HepG2 (cell line): Measurements from ENCODE around the gene CDK5RAP2. TPM values are rescaled to one million over a fixed set of nuclear protein-coding genes. Genes with fewer than 3 reads are reported as not detected.

Experiments used
- BRCA1 ChIP-seq: sonication (generic); formaldehyde crosslinking; IDR thresholded peaks from 2 replicates; pipeline ENCODE4 v1.4.0; 2020; ENCODE audit warnings: missing genetic modification reagents
- CEBPB ChIP-seq: IDR thresholded peaks from 2 replicates; pipeline ENCODE4 v1.6.1; 2011; ENCODE audit warnings: low read depth, low read length, improper control_type of control experiment, borderline replicate concordance
- CHD4 ChIP-seq: fragments of 200-600 bp; sonication (generic); IDR thresholded peaks from 2 replicates; pipeline ENCODE4 v1.7.0; 2017; ENCODE audit warnings: mild to moderate bottlenecking, low read length, borderline replicate concordance
- IRF2 ChIP-seq: IDR thresholded peaks from 2 replicates; pipeline ENCODE4 v1.6.1; 2018; ENCODE audit warnings: missing genetic modification reagents, missing compliant biosample characterization
- KLF13 ChIP-seq: sonication (generic); formaldehyde crosslinking; IDR thresholded peaks from 2 replicates; pipeline ENCODE4 v1.4.0; 2020; ENCODE audit warnings: mild to moderate bottlenecking, missing genetic modification reagents
- MBNL3 ChIP-seq: fragments of 250-450 bp; sonication (Bioruptor Pico); conservative IDR thresholded peaks from 2 replicates; pipeline ENCODE4 v1.8.0; 2022; ENCODE audit warnings: mild to moderate bottlenecking, inconsistent platforms
- MED13 ChIP-seq: sonication (generic); formaldehyde crosslinking; IDR thresholded peaks from 2 replicates; pipeline ENCODE4 v1.5.0; 2020; ENCODE audit warnings: missing genetic modification reagents
- NKX3-1 ChIP-seq: sonication (generic); formaldehyde crosslinking; IDR thresholded peaks from 2 replicates; pipeline ENCODE4 v1.5.0; 2020; ENCODE audit warnings: missing genetic modification reagents
- POLR2AphosphoS2 ChIP-seq: IDR thresholded peaks from 2 replicates; pipeline ENCODE4 v1.6.1; 2011; ENCODE audit warnings: low read depth, low read length, improper control_type of control experiment
- RFXANK ChIP-seq: IDR thresholded peaks from 2 replicates; pipeline ENCODE4 v1.6.1; 2016
- SOX6 ChIP-seq, 2 experiments: fragments of 450-650 bp in 1 of 2; sonication (generic) in 1 of 2; formaldehyde crosslinking in 1 of 2; IDR thresholded peaks; 2 replicates each; pipeline versions ENCODE4 v1.4.0 to v1.6.1; 2017 to 2020; ENCODE audit warnings: antibody characterized with exemption in 1 of 2, mild to moderate bottlenecking in 1 of 2, missing genetic modification reagents in 1 of 2
- TARDBP ChIP-seq: sonication (generic); formaldehyde crosslinking; IDR thresholded peaks from 2 replicates; pipeline ENCODE4 v1.8.0; 2022; ENCODE audit warnings: mild to moderate bottlenecking, missing genetic modification reagents
- ZEB1 ChIP-seq: IDR thresholded peaks from 2 replicates; pipeline ENCODE4 v1.6.1; 2012; ENCODE audit warnings: mild to moderate bottlenecking, low read depth, inconsistent platforms; ENCODE audit not compliant: insufficient replicate concordance
- ZNF251 ChIP-seq: sonication (generic); formaldehyde crosslinking; IDR thresholded peaks from 2 replicates; pipeline ENCODE4 v1.9.0; 2021; ENCODE audit warnings: mild to moderate bottlenecking, missing genetic modification reagents
- ZNF556 ChIP-seq: sonication (generic); formaldehyde crosslinking; IDR thresholded peaks from 2 replicates; pipeline ENCODE4 v1.4.0; 2020; ENCODE audit warnings: mild to moderate bottlenecking, missing genetic modification reagents, borderline replicate concordance
- polyA plus RNA-seq, 8 experiments: library from polyadenylated mRNA; depleted of rRNA in 3 of 8; stranded (reverse) in 7 of 8; unstranded in 1 of 8; fragments of >200 nt; fragmentation: Illumina TruSeq in 4 of 8; extraction: Trizol in 4 of 8; gene quantifications; 2 replicates each; pipeline versions ENCODE4 v1.2.1 to v1.2.3, GENCODE V29; 2011 to 2016; ENCODE audit warnings: low read depth in 4 of 8, missing spikeins in 1 of 8, mixed read lengths in 1 of 8; ENCODE audit not compliant: insufficient read depth in 1 of 8
- total RNA-seq, 5 experiments: library from RNA; depleted of rRNA; stranded (reverse); fragments of >200 nt; fragmentation: Illumina TruSeq; extraction: Trizol; gene quantifications; 2 replicates each; pipeline ENCODE4 v1.2.3, GENCODE V29; 2016; ENCODE audit warnings: low read depth in 1 of 5
- TF ChIP-seq, protein P1 (sequence below): sonication (generic); formaldehyde crosslinking; IDR thresholded peaks from 2 replicates; pipeline ENCODE4 v1.5.1; 2020; ENCODE audit warnings: missing genetic modification reagents, mild to moderate bottlenecking, borderline replicate concordance
- TF ChIP-seq, protein P2 (sequence below): sonication (generic); formaldehyde crosslinking; IDR thresholded peaks from 2 replicates; pipeline ENCODE4 v1.8.0; 2022; ENCODE audit warnings: missing genetic modification reagents, mild to moderate bottlenecking, moderate library complexity, borderline replicate concordance
- TF ChIP-seq, protein P3 (sequence below): sonication (generic); formaldehyde crosslinking; IDR thresholded peaks from 2 replicates; pipeline ENCODE4 v1.5.1; 2020; ENCODE audit warnings: mild to moderate bottlenecking, missing genetic modification reagents, moderate library complexity
- TF ChIP-seq, protein P4 (sequence below): sonication (generic); formaldehyde crosslinking; IDR thresholded peaks from 2 replicates; pipeline ENCODE4 v1.4.0; 2020; ENCODE audit warnings: missing genetic modification reagents, borderline replicate concordance

Gene CDK5RAP2
- total and polyA plus RNA-seq, 2 of the 13 experiments (the other 11 are each of a cell fraction or from before 2014, with no cell fraction given), result 31.8 to 42.2 TPM

DNA sequence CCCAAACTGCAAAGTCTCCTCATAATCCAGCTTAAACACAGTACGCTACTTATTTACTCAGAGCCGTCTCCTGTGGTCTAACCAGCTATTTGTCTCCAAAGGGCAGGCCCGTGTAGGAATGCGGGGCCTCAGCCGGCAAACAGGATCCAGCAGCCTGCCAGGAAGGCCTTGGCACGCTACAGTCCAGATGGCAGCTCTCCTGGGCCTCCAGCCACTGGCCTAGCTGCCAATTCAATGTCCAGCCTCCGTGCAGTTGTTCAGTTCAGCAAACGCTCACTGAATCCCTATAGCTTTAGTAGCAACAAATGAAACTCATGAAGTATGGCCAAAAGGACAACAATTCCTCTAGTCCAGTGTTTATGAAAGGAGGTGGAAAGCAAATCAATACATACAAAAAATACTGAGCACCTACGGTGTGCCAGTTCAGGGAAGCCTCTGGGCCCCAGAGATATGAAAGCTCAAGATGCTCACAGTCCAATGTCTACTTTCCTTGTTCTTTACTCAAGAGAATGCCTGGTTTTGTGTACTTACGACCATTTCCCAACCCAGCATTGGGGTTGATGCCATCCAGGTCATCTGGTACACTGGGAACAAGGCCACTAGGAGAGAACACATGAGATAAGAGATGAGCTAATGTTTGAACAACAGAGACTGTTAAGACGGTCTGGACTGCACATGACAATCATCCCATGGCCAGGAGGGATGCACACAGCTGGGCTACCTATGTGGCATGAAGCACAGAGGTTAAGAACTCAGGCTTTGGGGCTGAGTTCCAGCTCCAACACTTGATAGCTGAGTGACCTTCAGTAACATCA lies 8.3 kb downstream of the CDK5RAP2 start (continued):
- TF ChIP-seq, protein P1, sequence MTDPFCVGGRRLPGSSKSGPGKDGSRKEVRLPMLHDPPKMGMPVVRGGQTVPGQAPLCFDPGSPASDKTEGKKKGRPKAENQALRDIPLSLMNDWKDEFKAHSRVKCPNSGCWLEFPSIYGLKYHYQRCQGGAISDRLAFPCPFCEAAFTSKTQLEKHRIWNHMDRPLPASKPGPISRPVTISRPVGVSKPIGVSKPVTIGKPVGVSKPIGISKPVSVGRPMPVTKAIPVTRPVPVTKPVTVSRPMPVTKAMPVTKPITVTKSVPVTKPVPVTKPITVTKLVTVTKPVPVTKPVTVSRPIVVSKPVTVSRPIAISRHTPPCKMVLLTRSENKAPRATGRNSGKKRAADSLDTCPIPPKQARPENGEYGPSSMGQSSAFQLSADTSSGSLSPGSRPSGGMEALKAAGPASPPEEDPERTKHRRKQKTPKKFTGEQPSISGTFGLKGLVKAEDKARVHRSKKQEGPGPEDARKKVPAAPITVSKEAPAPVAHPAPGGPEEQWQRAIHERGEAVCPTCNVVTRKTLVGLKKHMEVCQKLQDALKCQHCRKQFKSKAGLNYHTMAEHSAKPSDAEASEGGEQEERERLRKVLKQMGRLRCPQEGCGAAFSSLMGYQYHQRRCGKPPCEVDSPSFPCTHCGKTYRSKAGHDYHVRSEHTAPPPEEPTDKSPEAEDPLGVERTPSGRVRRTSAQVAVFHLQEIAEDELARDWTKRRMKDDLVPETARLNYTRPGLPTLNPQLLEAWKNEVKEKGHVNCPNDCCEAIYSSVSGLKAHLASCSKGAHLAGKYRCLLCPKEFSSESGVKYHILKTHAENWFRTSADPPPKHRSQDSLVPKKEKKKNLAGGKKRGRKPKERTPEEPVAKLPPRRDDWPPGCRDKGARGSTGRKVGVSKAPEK (CRISPR knock-in tag), result peak; percentile 93
- TF ChIP-seq POLR2AphosphoS2 (peak; percentile 57; the same call in 1 of the 2 replicates), ZEB1 (peak; percentile 74), MED13 (peak; percentile 83), ZNF556 (CRISPR knock-in tag) (peak; percentile 88; the same call in 1 of the 2 replicates), ZNF251 (no peak), CHD4 (peak; percentile 86; the same call in 1 of the 2 replicates), BRCA1 (CRISPR knock-in tag) (no peak), KLF13 (no peak), TARDBP (peak; percentile 90), MBNL3 (no peak), NKX3-1 (CRISPR knock-in tag) (no peak), CEBPB (peak; percentile 93), IRF2 (peak; percentile 76), RFXANK (no peak), SOX6 (IDR thresholded peaks at IDR 0.05) (no peak), SOX6 (CRISPR knock-in tag; IDR thresholded peaks at IDR 0.05) (peak; percentile 99)
- TF ChIP-seq, protein P2, sequence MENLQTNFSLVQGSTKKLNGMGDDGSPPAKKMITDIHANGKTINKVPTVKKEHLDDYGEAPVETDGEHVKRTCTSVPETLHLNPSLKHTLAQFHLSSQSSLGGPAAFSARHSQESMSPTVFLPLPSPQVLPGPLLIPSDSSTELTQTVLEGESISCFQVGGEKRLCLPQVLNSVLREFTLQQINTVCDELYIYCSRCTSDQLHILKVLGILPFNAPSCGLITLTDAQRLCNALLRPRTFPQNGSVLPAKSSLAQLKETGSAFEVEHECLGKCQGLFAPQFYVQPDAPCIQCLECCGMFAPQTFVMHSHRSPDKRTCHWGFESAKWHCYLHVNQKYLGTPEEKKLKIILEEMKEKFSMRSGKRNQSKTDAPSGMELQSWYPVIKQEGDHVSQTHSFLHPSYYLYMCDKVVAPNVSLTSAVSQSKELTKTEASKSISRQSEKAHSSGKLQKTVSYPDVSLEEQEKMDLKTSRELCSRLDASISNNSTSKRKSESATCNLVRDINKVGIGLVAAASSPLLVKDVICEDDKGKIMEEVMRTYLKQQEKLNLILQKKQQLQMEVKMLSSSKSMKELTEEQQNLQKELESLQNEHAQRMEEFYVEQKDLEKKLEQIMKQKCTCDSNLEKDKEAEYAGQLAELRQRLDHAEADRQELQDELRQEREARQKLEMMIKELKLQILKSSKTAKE, result peak; percentile 95
- TF ChIP-seq, protein P3, sequence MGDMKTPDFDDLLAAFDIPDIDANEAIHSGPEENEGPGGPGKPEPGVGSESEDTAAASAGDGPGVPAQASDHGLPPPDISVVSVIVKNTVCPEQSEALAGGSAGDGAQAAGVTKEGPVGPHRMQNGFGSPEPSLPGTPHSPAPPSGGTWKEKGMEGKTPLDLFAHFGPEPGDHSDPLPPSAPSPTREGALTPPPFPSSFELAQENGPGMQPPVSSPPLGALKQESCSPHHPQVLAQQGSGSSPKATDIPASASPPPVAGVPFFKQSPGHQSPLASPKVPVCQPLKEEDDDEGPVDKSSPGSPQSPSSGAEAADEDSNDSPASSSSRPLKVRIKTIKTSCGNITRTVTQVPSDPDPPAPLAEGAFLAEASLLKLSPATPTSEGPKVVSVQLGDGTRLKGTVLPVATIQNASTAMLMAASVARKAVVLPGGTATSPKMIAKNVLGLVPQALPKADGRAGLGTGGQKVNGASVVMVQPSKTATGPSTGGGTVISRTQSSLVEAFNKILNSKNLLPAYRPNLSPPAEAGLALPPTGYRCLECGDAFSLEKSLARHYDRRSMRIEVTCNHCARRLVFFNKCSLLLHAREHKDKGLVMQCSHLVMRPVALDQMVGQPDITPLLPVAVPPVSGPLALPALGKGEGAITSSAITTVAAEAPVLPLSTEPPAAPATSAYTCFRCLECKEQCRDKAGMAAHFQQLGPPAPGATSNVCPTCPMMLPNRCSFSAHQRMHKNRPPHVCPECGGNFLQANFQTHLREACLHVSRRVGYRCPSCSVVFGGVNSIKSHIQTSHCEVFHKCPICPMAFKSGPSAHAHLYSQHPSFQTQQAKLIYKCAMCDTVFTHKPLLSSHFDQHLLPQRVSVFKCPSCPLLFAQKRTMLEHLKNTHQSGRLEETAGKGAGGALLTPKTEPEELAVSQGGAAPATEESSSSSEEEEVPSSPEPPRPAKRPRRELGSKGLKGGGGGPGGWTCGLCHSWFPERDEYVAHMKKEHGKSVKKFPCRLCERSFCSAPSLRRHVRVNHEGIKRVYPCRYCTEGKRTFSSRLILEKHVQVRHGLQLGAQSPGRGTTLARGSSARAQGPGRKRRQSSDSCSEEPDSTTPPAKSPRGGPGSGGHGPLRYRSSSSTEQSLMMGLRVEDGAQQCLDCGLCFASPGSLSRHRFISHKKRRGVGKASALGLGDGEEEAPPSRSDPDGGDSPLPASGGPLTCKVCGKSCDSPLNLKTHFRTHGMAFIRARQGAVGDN (CRISPR knock-in tag), result peak; percentile 94
- TF ChIP-seq, protein P4, sequence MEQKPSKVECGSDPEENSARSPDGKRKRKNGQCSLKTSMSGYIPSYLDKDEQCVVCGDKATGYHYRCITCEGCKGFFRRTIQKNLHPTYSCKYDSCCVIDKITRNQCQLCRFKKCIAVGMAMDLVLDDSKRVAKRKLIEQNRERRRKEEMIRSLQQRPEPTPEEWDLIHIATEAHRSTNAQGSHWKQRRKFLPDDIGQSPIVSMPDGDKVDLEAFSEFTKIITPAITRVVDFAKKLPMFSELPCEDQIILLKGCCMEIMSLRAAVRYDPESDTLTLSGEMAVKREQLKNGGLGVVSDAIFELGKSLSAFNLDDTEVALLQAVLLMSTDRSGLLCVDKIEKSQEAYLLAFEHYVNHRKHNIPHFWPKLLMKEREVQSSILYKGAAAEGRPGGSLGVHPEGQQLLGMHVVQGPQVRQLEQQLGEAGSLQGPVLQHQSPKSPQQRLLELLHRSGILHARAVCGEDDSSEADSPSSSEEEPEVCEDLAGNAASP (CRISPR knock-in tag), result peak; percentile 87
